ENCODE results near the gene SFMBT2. TPM values are rescaled to one million over a fixed set of nuclear protein-coding genes. Genes with fewer than 3 reads are reported as not detected.

The SFMBT2 gene
- total RNA-seq, 1 donor from 2014 or later = 7.0 TPM

- TF ChIP-seq CTCF (conservative IDR thresholded peaks at IDR 0.05) = no peak
- peaks cover 55% of the 10 kb centered on the region for H3K27me3 Mint-ChIP-seq (ENCODE audit: low read depth)
- H3K9me3 Mint-ChIP-seq = no peaks in the 10 kb centered on the region
- peaks cover 5% of the 10 kb centered on the region for H3K4me1 Mint-ChIP-seq
- peak overlapping the region; percentile 45 for H3K27ac Mint-ChIP-seq (ENCODE audit: unreplicated experiment)
- no peak for DNase-seq (ENCODE audit: low read depth, low spot score)
- no peaks in the 10 kb centered on the region for H3K36me3 Mint-ChIP-seq (ENCODE audit: low read depth)
- H3K4me3 Mint-ChIP-seq = no peak overlapping the region
Measured at GRCh38 chr10:7424315-7424714, 13.5 kb upstream of the SFMBT2 start.

DNA sequence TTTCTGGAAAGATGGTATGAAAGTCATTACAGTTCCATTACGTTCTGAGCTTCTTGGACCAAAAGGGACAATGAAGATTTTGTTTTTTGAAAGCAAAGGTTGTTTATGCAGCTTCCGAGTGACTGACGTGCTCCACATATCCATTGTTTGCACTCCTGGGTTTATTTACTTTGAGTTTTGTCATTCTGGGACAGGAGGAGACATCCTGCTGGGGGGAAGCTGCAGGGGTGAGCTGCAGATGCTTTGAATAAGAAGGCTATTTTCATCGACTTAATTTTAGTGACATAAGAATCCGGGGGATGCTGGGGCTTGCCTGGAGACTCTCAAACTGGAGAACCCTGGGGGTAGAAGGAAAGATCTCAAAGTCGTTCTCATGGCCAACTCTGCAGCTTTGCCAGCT lies 12.7 kb upstream of the SFMBT2 start:
- no peak for DNase-seq (ENCODE audit: low read depth, low spot score)

DNA sequence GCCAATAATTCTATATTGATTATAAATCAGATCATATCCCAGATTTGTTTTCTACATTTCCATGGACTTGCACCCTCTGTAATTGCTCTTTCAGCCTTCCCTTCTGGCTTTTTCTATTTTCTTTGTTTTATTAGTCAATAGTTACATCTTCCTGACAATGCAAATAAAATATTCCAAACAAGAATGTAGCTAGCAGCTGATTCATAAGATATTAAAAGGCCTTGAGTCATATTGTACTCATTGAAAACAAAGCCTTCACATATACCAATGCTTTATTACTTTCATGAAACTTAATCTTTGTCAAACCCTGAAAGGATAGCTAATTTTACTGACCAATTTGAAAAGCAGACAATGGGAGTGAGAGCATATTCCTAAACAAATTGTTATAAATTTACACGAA lies 10.7 kb upstream of the SFMBT2 start:
- no peak for TF ChIP-seq CTCF (conservative IDR thresholded peaks at IDR 0.05)
- no peak overlapping the region for H3K27ac Mint-ChIP-seq (ENCODE audit: unreplicated experiment)
- peaks cover 74% of the 10 kb centered on the region for H3K27me3 Mint-ChIP-seq (ENCODE audit: low read depth)
- H3K36me3 Mint-ChIP-seq (ENCODE audit: low read depth) = no peaks in the 10 kb centered on the region
- H3K4me3 Mint-ChIP-seq = no peak overlapping the region
- no peaks in the 10 kb centered on the region for H3K9me3 Mint-ChIP-seq
- DNase-seq (ENCODE audit: low read depth, low spot score) = no peak
- peaks cover 5% of the 10 kb centered on the region for H3K4me1 Mint-ChIP-seq

More for the DNA sequence above, 12.7 kb upstream of the SFMBT2 start:
- Mint-ChIP-seq H3K4me1 (peaks cover 5% of the 10 kb centered on the region), H3K4me3 (no peak overlapping the region), H3K36me3 (ENCODE audit: low read depth) (no peaks in the 10 kb centered on the region), H3K9me3 (no peaks in the 10 kb centered on the region), H3K27ac (ENCODE audit: unreplicated experiment) (no peak overlapping the region), H3K27me3 (ENCODE audit: low read depth) (peaks cover 62% of the 10 kb centered on the region)
- TF ChIP-seq CTCF (conservative IDR thresholded peaks at IDR 0.05) = no peak

DNA sequence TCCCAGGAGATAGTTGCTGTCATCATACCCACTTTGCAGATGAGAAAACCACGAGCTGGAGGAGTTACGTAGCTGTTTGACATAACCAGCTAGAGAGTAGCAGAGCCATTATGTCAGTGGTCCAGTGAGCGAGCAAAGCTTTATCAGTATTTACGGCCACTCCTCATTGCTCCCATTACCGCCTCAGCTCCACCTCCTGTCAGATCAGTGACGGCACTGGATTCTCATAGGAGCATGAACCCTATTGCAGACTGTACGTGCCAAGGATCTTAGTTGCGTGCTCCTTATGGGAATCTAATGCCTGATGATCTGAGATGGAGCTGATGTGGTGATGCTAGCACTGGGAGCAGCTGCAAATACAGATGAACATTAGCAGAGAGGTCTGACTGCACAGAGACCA lies 9.2 kb upstream of the SFMBT2 start:
- no peak overlapping the region for H3K4me3 Mint-ChIP-seq
- peaks cover 87% of the 10 kb centered on the region for H3K27me3 Mint-ChIP-seq (ENCODE audit: low read depth)
- H3K36me3 Mint-ChIP-seq (ENCODE audit: low read depth) = no peaks in the 10 kb centered on the region
- no peak overlapping the region for H3K27ac Mint-ChIP-seq (ENCODE audit: unreplicated experiment)
- no peaks in the 10 kb centered on the region for H3K9me3 Mint-ChIP-seq
- H3K4me1 Mint-ChIP-seq = peaks cover 5% of the 10 kb centered on the region
- DNase-seq (ENCODE audit: low read depth, low spot score) = no peak
- no peak for TF ChIP-seq CTCF (conservative IDR thresholded peaks at IDR 0.05)

DNA sequence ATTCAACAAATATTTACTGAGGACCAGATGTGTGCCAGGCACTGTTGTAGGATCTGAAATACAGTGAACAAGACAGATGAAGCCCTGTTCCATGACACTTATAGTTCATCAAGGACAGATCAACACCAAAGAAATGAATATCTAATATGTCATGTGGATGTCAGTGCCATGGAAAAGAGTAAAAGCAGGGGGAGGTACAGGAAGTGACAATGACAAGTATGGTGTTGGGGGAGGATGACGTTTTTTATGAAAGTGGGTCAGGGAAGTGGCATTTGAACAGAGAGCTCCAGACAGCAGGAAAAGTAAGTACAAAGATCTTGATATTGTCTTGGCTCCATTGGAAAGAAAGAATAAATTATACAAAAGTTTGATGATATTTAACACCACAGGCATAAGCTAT lies 7.0 kb upstream of the SFMBT2 start:
- DNase-seq (ENCODE audit: low read depth, low spot score) = no peak
- Mint-ChIP-seq H3K36me3 (ENCODE audit: low read depth) (no peaks in the 10 kb centered on the region), H3K9me3 (no peaks in the 10 kb centered on the region), H3K4me1 (peaks cover 6% of the 10 kb centered on the region), H3K4me3 (no peak overlapping the region), H3K27me3 (ENCODE audit: low read depth) (peaks cover 89% of the 10 kb centered on the region), H3K27ac (ENCODE audit: unreplicated experiment) (no peak overlapping the region)
- no peak for TF ChIP-seq CTCF (conservative IDR thresholded peaks at IDR 0.05)
